ENCODE results near the gene AHNAK2.
"Not testable (repeated sequence)": the region's sequence is repeated elsewhere in the genome, so short reads cannot be mapped to it uniquely, and the experiment has no call there.

The AHNAK2 gene

GRCh38 chr14:104913435-104913834, 64.7 kb downstream of the AHNAK2 start:
- ChIA-PET CTCF (interaction anchor here (0.6 to 4.2 kb wide), 2 partner anchors 12 to 18 kb away, joined by 3 to 27 read pairs; no protein-coding TSS in a partner anchor), POLR2A (no interaction called here)
- TF ChIP-seq CTCF (IDR thresholded peaks at IDR 0.05; ENCODE audit: insufficient read depth, low read length, missing control alignments): no peak
- no peak overlapping the region for H3K4me3 ChIP-seq (ENCODE audit: low read depth, low read length)
- DNase-seq (ENCODE audit: low read depth, low spot score): no peak

DNA sequence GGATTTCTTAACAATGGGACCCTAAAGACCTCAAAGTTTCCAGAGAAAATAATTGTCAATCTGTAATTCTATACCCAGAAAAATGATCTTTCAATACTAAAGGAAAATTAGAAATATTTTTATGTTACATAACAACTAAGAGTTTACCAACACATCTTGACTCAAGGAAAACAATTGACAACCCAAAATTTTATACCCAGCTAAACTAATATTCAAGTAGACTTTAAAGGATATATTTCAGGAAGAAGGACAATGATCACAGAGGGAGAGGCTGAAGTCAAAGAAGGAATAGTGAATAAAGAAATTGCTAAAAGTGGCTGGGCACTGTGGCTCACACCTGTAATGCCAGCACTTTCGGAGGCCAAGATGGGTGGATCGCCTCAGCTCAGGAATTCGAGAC, 66.1 kb downstream of the AHNAK2 start:
- ChIA-PET CTCF (interaction anchor here (4.2 kb wide), 1 partner anchor 17 kb away, joined by 27 read pairs; no protein-coding TSS in a partner anchor), POLR2A (no interaction called here)
- H3K4me3 ChIP-seq (ENCODE audit: low read depth, low read length): no peak overlapping the region
- no peak for DNase-seq (ENCODE audit: low read depth, low spot score)
- no peak for TF ChIP-seq CTCF (IDR thresholded peaks at IDR 0.05; ENCODE audit: insufficient read depth, low read length, missing control alignments)

DNA sequence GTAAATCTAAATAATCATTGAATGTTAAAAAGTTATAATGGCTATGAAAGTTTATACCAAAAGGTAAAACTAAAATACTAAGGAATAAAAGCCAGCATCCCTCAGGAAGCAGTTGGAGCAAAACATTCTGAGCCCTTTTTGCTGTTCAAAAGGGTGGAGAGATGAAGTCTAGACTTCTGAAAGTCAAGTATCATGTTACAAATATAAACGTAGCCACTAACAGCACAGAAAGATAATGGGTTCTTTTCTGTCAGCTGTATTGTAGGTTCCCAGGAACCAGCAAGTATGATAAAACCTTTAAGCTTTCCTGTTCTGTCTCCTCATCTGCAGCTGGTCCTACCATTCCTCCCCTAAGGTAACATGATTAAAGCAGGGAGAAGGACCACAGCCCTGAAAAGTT, 69.9 kb downstream of the AHNAK2 start:
- POLR2A ChIA-PET: no interaction called here
- no peak for DNase-seq (ENCODE audit: low read depth, low spot score)
- no peak for TF ChIP-seq CTCF (IDR thresholded peaks at IDR 0.05; ENCODE audit: insufficient read depth, low read length, missing control alignments)
- no peak overlapping the region for H3K4me3 ChIP-seq (ENCODE audit: low read depth, low read length)
- CTCF ChIA-PET: interaction anchor here (0.8 to 0.9 kb wide), 3 partner anchors 67 to 138 kb away, joined by 3 read pairs; no protein-coding TSS in a partner anchor

DNA sequence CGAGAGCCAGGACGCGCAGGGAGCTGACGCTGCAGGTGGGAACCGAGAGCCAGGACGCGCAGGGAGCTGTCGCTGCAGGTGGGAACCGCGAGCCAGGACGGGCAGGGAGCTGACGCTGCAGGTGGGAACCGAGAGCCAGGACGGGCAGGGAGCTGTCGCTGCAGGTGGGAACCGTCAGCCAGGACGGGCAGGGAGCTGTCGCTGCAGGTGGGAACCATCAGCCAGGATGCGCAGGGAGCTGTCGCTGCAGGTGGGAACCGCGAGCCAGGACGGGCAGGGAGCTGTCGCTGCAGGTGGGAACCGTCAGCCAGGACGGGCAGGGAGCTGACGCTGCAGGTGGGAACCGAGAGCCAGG, 72.6 kb downstream of the AHNAK2 start:
- DNase-seq (ENCODE audit: low read depth, low spot score); H3K4me3 ChIP-seq (ENCODE audit: low read depth, low read length); POLR2A ChIA-PET: not testable (repeated sequence)
- CTCF ChIA-PET: interaction anchor here (1.0 to 1.1 kb wide), 2 partner anchors 9 to 143 kb away, joined by 3 read pairs; no protein-coding TSS in a partner anchor

DNA sequence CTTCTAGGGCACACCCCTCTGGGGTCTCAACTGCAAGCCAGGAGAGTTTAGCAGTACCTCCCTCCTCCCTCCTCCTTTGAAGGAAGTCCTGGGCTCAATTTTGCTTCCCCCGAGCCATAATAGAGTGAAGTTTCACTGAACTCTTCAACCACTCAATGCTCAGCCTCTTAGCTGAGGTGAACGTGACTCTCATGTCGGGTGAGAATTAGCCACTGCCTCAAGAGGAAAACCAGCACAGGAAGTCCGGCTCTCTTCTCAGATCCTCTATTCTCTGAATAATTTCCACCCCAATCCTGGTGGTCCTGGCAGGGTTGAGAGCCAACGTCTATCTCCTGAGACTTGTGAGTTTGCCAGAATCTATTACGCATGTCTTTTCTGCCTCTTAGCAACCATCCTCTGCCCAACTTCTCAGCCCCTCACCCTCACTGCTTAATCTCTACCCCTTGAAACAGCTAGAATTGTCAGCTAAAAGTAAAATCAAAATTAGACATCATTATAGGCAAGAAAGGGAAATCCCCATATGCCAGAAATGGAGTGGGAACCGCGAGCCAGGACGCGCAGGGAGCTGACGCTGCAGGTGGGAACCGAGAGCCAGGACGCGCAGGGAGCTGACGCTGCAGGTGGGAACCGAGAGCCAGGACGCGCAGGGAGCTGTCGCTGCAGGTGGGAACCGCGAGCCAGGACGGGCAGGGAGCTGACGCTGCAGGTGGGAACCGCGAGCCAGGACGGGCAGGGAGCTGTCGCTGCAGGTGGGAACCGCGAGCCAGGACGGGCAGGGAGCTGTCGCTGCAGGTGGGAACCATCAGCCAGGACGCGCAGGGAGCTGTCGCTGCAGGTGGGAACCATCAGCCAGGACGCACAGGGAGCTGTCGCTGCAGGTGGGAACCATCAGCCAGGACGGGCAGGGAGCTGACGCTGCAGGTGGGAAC, 73.3 kb downstream of the AHNAK2 start:
- POLR2A ChIA-PET; H3K4me3 ChIP-seq (ENCODE audit: low read depth, low read length): not testable (repeated sequence)
- CTCF ChIA-PET: interaction anchor here (1.0 to 1.1 kb wide), 2 partner anchors 8 to 143 kb away, joined by 3 read pairs; no protein-coding TSS in a partner anchor

DNA sequence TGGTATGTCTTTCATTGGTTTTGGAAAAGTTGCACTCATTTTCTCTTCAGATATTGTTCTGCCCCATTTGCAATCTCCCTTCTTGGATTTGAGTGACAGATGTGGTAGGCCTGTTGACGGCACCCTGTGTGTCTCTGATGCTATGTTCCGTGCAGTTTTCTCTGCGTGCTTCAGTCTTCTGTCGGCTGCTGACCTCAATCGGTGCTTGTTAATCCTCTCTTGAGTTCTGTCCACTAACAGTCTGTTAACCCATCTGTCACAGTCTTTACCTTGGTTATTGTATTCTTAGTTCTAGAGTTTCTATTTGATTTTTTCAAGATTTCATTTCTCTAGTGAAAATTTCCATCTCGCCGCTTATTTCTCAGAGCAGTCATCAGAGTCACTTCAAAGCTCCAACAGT, 74.2 kb downstream of the AHNAK2 start:
- DNase-seq (ENCODE audit: low read depth, low spot score): no peak
- no peak for TF ChIP-seq CTCF (IDR thresholded peaks at IDR 0.05; ENCODE audit: insufficient read depth, low read length, missing control alignments)
- ChIA-PET CTCF (no interaction called here), POLR2A (no interaction called here)
- H3K4me3 ChIP-seq (ENCODE audit: low read depth, low read length): no peak overlapping the region

More for the DNA sequence above, 73.3 kb downstream of the AHNAK2 start:
- DNase-seq (ENCODE audit: low read depth, low spot score): not testable (repeated sequence)

DNA sequence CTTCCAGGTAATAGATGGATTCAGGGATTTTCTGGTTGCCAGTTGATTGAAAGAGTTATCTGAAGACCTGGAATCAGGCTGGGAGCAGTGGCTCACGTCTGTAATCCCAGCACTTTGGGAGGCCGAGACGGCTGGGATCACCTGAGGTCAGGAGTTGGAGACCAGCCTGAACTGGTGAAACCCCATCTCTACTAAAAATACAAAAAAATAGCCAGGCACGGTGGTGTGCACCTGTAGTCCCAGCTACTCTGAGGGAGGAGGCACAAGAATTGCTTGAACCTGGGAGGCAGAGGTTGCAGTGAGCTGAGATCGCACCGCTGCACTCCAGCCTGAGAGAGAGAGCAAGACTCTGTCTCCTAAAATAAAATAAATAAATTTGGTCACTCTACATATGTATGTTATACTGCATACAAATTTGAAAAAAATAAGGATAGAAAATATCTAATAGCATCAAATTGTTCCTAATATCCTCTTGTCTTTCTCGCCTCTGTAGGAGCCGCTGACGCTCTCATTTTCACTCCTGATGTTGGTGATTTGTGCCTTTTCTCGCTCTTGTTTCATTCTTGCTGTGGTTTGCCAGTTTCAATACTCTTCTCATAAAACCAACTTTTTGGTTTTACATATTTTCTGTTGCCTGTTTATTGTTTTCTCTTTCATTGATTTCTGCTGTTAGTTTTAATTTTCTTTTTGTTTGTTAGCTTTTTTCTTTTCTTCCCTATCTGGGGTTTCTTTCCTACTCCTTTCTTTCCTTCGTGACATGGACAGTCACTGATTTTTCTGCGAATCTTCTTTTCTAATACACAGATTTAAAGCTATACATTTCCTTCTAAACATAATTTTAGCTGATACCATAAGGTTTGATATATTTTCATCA, 77.3 kb downstream of the AHNAK2 start:
- DNase-seq (ENCODE audit: low read depth, low spot score): no peak
- no peak overlapping the region for H3K4me3 ChIP-seq (ENCODE audit: low read depth, low read length)
- no peak for TF ChIP-seq CTCF (IDR thresholded peaks at IDR 0.05; ENCODE audit: insufficient read depth, low read length, missing control alignments)
- POLR2A ChIA-PET: interaction anchor here (0.6 kb wide), 1 partner anchor 186 kb away, joined by 3 read pairs; no protein-coding TSS in a partner anchor
- CTCF ChIA-PET: interaction anchor here (1.1 to 3.0 kb wide), 5 partner anchors 73 to 151 kb away, joined by 3 to 47 read pairs (median 4); no protein-coding TSS in a partner anchor
